Islet precursor cell (in vitro differentiated cells): ENCODE data around the gene SEC61A1.

Experiments
- DNase-seq: peaks from one replicate; pipeline ENCODE4 v3.0.0-alpha.2; 2018

SEC61A1 gene

DNA sequence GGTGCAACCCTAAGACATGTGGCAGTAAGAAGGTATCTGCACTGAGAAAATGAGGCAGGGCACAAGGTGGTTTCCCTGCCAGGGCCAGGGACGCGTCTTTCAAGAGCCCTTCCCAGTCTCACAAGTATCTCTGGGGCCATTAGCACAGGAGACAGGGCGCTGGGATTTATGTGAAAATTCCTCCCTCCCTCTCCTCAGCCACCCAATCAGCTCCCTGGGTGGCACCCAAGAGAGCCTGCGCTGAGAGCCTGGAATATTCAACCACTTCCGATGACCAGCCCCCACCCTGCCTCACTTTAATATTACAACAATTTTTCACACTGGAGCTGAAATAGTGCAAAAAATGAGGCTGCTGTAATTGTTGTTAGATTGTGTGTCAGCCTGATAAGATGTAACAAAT is 26.1 kb downstream of the SEC61A1 start:
- DNase-seq: no peak

DNA sequence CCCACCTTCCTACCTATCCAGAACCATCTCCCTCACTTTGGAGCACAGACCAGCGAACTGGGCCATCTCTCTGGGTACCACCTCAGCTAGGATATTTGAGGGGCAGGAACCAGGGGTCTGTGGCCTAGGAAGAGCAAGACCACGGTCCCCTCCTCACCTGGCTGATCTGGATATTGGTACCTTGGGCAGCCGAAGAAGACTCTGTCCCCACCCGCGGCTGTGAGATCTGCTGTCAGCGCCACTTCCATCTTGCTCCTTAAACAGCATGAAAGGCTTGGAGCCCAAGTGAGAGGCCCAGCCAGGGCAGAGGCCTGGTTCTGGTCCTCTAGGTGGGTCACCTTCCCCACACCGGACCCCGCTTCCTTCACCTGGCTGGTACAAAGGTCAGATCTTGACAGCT is 26.6 kb downstream of the SEC61A1 start:
- no peak for DNase-seq

DNA sequence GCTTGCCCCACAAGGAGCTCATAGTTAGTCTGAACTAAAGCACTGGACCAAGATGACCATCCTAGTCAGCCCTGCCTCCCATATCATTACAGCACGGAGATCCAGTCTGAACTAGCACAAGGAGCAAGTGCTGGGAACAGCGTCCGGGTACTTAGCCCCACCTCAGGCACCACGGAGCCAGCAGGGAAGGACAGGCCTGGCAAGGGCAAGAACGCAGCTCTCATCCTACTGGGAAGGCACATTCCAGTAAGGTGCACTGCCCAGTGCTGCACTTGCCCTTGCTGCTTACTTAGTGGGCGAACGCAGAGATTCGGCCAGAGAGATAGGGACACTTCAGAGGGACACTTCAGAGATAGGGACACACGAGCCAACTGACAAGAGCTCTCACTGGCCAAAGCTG is 27.6 kb downstream of the SEC61A1 start:
- DNase-seq: peak; percentile 39

DNA sequence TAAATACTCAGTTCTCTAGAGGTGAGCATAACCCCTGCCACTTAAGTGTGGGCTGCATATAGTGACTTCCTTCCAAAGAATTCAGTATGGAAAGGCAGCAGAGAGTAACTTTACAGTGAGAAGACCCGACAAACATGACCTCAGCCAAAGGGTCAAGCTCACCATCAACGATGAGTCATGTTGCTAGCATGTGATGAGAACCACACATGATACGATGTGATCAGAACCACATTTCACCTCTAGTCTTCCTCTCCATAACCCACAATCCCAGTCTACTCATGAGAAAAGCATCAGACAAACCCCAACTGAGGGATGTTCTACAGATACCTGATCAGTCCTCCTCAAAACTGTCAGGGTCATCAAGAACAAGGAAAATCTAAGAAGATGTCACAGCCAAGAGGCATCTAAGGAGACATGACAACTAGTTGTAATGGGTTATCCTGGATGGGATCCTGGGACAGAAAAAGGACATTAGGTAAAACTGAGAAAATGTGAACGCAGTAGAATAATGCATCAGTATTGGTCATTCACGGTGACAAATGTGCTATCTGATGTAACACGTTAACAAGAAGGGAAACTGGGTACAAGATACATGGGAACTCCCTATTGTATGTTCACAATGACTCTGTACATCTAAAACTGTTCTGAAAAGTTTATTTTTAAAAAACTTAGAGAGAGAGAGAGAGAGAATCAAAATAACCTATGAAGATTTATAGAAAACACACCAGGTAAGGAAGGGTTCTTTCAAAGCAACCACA is 28.3 kb downstream of the SEC61A1 start:
- no peak for DNase-seq

DNA sequence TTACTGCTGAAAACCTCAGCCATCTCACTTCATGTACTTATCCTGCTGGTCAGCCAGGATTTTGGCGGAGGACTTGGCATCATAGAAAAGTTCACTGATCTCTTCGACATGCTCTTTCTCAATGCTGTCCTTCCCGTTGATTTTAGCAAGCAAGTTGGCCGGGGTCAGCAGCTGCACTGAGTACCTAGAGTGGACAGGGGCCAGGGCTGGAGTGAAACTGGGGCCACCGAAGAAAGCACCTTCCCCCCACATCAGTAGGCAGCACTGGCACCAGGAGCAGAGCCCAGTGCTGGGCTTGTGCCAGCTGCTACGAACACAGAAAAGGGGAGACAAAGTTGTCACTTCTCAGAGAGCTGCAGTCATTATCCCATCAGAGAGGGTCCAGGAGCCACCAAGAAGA is 29.0 kb downstream of the SEC61A1 start:
- no peak for DNase-seq

DNA sequence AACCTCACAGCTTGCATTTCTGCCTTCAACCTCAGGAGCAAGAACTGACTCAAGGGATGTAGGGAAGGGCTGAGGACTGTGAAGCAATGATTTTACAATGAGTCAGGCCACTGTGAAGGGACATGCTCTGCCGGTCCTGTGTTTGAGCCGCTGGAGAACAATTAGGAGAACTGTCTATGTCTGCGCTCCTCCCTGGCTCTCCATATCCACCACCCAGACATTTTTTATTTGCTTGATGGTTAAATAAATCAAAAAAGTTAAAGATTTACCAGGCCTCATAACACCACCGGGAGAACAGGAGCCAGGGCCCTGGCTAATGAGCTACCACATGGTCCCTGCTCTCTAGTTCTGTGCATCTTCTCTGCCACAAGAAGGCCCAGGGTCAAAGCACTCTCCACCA is 29.6 kb downstream of the SEC61A1 start:
- DNase-seq: no peak

DNA sequence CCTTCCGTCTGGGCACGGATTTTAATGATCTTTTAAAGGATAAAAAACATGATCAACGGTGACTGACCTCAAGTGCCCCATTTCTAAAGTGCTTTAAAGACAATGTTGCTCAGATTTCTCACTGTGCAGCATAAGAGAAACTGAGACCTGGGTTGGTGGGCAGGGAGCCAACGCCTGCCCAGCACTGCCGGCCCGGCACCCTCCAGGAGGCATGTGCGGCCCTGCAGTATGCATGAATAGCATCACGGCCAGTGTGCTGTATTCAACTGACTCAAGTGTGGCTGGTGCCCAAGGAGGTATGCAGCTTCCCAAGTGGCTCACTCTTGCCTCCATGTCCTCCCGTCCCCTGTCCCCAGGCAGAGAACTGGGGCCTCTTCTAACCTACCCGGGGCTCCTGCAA is 30.3 kb downstream of the SEC61A1 start:
- no peak for DNase-seq

DNA sequence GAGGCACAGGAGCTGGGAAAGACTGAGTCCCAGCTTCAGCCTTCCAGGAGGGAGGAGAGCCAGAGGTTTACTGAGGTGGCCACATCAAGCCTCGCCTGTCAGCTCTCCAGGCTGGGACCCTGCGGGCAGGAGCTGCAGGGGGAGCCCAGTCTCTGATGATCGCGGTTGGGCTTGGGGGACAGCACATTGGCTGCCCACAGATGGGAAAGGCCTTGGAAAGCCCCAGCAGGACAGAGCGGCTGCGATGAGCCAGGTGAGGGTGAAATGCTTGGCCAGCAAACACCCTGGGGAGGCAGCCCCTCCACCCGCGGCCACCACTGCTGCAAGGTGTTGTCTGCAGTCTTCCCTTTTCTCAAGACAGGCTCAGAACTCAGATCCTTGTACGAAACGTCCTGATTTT is 31.2 kb downstream of the SEC61A1 start:
- no peak for DNase-seq

DNA sequence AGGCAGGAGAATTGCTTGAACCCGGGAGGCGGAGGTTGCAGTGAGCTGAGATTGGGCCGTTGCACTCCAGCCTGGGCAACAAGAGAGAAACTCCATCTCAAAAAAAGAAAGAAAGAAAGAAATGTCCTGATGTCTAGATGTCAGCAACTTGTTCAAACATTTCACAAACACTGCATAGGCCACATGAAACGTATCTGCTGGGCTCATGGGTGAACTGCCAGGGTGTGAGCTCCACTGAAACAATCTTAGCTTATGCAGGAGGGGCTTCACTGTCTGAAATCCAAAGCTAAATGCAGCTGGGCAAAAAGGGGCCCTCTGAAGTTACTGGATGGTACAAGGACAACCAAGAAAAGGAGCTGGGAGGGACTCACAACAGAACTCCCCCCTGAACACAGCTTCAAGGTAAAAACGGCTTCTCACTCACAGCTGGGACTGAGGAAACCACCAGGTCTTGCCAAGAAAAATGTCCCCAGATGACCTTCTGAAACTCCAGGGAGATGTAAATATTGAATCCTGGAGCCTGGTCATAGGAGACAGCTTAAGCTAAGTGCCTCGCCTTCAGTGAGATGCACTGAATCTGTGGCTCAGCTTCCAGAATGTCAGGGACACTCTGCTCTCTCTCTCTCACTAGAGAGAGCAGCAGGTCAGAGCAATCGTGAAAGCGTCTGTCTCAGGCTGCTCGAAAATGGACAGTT is 31.9 kb downstream of the SEC61A1 start:
- DNase-seq: no peak

DNA sequence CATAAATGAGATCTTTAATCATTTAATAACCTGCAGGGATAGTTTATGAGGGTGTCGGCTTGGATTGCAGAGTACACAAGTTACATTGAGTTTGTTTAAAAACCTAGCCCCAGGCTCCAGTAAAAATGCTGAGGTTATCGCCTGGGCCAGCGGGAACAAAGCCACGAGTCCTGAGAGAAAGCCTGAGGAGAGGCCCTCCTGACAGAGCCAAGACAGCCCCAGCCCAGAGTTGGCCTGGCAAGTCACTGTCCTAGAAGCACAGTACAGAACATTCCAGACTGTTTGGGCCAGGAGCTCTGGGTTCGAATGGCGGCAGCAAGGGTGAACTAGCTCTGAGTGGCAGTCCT is 32.4 kb downstream of the SEC61A1 start:
- no peak for DNase-seq

DNA sequence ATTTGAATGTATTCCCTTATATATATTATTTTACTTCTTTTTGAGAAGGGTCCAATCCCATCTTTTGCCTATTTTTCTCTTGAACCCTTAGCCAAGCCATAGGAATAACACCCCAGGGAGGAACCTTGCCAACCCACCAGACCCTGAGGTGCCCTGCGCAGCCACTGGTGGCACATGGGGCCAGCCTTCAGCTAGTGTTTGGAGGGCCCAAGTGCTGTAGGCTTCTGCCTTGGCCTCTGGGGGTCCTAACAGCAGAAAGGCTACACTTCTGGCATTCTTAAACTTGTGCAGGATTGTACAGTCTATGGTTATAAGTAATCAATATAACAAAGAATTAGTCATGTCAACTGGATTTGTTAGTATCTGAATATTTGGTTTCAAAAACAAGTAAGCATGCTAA is 36.9 kb downstream of the SEC61A1 start:
- DNase-seq: no peak

DNA sequence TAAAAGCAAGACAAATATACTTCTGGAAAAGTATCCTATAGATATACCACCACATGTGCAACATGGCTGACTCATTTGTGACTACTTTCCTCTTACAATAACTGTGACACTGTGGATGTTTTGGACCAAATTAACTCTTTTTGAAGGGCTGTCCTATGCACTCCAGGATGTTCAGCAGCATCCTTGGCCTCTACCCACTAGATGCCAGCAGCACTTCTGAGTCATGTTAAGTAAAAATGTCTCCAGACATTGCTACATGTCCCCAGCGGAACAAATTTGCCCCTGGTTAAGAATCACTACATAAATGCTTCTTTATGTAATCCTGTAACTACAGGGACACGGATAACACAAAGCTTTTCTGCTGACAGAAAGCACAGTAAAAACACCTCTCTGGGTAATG is 39.3 kb downstream of the SEC61A1 start:
- no peak for DNase-seq

DNA sequence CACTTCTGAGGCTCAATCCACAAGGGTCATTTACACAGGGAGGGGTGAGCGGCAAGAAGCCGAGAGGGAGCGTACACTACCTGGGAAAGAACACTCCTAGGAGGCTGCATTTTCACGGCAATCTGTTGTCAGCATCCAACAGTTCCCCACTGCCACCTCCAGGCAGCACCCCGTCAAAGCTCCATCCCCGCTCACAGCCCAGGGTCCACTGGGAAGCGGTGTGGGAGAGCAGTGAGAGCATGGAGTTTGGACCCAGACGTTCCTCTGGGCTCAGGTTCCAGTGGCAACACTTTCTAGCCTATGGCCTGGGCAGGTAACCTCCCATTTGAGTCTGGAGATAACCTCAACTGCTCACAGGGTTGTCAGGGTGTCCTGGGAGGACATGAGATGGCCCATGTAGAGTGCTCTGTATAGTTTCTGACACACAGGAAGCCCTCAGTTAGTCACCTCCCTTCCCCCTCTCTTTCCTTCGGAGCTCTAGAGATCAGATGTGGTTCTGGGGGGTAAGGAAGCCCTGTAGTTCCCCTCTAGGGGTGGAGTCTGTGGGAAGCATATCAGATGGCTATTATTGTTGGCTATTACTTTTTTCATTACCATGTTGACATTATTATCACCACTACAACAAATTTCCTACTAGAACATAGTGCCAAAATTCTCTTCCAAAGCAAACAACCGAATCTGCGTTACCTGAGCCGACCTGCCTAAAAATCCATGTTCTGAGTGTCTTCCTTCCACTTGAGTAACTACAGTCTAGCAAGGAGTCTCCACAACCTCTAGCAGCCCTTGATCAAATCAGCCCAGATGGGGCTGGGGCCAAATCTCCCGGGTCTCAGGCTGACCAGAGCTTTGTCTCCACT is 42.3 kb downstream of the SEC61A1 start:
- no peak for DNase-seq

DNA sequence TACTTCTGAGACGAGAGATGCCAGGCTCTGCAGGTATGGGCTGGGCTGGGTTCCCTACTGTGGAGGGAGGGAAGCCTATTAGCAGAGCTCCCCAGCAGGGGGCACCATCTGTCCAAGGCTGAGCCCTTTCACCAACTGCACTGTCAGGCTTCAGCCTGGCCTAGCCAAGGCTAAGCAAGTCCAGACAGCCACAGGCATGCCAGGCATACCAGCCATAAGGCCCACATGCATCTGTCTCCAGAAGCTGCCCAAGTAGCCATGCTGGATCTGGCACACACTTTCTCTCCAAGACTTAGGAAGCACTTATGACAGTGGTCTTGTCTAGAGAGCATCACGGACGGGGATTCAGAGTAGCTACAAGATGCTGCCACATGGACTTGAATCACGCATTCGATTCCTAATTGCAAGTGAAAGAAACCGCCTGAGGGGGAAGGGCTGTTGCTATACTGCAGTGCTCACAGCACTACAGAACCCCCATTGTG is 43.0 kb downstream of the SEC61A1 start:
- peak; percentile 94 for DNase-seq

DNA sequence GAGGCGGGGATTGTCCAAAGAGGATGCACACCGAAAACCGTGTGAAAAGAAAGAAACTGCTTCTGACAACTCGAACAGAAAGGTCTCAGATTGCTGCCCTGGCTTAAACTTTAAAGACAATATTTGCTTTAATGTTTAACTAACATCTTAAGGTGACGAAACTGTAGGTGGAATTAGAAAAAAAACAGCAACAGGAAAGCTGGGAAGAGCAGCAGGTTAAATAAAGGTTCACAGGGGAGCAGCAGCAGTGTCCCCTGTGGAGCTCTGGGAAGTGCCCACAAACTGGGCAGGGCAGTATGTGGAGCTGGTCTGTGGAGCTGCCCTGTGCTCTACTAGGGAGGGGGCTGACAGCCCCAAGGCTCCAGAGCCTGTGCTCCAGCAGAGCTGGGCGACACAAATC is 46.0 kb downstream of the SEC61A1 start:
- no peak for DNase-seq

DNA sequence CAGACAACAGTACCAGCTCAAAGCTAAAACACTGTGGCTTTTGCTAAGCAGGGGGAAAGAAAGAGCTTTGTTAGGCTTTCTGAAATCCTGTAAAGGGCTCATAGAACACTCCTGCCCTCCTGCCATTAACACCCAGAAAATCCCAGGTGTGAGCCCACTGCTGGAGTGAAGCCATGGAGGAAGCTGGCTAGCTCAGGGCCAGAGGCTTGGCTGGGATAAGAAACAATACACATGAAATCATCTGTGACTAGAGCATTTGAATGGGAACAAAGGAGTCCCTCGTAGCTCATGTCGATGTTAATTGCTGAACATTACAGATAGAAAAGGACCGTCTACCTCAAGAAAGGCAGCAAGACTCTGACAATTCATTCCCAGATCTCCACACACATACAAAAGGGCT is 47.9 kb downstream of the SEC61A1 start:
- DNase-seq: no peak

DNA sequence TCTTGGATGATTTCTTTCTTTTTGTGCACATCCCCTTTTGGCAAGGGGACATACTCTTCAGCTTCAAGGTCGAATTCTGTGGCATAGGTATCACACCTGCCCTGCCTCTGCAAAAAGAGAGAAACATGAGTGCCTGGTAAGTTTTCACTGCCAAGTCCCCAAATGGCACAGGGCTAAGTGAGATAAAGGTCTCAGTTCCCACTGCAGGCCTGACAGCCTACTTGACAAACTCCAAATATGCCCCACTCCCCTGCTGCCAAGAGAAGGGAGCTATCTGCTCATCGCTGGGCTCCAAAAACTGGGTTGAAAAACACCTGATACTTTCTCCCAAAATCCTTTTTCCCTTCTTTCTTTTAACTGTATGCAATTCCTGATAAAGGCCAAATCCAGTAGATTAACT is 48.4 kb downstream of the SEC61A1 start:
- no peak for DNase-seq

DNA sequence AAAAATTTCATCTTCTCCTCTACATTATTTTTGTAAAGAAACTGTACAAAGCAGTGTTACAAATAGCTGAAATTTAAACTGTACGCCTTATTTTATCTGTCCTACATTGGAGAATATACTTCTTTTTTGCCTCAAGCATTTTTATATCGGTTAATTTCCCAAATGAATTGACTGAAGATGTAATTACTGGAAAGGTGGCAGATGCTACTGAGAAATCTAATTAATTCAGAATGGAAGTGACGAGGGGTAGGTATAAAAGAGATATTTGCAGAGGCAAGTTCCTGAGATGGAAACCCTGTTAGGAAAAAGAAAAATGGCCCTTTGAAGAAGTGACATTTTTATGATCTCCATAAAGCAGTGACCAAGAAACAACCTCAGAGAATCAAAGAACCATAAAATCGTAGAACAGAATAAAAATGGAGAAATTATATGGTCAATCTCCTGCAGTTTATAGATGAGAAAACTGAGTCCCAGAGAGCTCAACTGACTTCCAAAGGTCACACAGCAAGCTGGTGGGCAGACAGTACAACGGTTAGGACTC is 51.0 kb downstream of the SEC61A1 start:
- no peak for DNase-seq

DNA sequence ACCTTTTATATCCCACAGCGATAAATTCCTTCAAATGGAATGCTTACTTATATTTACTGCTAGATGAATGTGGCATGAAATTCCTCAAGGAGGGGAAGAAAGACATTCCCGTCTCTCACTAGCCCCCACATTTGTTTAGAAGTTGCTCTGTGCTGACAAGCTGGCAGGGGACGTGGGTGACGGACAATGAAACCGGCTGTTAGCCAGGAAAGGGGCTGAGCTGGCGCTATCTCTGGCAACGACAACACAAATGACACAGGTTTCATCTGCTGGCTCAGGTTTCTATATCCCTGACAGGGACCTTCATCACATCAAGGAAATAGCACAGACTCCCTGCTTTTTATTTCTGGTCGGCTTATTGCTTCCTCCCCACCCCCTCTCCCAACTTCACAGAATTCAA is 55.6 kb downstream of the SEC61A1 start:
- DNase-seq: no peak

DNA sequence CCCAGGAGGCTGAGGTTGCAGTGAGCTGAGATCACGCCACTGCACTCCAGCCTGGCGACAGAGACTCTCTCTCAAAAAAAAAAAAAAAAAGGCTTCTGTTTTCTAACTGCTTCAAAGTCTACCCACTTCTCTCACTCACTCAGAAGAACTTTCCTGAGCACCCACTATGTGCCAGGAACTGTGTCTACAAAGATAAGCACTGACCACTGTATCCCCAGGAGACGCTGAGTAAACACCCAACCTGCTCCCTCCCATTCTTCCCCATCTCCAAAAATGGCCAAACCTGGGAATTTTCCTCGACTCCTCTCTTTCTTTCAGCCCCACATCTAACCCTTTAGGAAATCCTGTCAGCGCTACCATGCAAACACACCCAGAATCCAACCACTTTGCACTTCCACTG is 58.9 kb downstream of the SEC61A1 start:
- no peak for DNase-seq

DNA sequence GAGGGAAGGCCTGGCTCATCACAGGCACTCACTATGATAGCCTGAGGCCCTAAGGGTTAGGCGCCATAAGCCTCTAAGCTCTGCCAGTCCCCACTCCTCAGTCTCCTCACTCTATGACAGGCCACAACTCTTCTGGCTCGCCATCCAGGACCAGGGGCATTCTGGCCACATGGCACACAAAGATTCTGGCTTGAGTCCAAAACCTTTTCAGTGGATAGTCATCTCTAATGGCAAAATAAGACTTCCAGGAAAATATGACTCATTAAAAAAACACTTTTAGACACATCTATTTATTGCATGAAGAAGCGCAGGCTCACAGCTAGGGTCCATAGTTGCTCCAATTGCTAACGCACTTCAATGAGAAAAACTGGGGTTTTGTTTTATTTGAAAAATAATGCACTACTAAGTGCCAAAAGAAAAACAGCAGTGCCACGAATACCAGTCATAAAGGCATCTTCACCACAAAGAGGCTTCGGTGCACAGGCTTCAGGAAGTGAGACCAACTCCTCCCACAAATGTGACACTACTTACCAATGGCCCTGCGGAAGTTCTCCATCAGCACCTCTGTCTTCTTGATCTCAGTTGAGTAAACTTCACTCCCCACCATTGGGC is 60.2 kb downstream of the SEC61A1 start:
- no peak for DNase-seq

DNA sequence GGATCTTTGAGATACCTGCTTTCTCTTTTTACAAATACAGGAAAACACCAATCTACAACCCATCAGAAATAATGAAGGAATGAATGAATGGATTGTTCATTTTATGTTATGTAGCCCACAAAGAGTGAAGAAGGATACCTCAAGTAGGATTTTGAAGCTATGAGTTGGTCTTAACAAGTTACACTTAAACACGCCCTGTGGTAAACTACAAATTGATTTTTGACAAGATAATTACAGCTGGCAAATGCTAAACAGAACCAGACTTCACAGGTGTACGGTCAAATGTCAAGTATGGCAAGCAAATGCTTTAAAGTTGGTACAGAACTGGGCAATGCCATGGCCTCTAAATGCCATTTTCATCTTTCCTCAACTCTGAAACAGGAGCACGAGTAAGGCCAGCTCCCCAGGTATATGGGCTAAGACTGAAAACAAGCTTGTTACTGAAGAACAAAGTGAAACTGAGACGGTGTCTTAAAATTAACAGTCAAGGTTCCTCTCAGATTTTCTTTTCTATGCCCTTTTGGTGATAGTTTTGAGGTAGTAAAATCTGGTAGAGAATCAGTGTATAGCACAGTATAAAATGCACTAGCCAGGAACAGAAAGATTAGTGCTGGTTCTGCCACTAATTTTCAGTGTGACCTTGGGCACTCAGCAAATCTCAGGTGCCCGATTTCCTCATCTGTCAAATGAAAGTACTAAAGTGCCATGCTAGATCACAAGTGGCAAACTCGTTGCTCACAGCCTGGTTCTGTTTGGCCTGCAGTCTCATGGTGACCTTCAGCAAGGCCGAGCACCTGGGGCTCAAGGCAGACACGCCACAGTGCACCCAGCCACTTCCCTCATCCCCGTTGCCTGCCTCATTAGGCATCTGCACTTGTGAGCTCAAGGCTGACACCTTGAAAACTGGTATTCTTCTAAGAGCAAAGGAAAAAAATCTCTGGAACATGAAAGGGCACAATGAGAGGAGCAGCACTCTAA is 61.9 kb downstream of the SEC61A1 start:
- DNase-seq: no peak
